ENCODE measurements around the gene GDPD5.

DNA sequence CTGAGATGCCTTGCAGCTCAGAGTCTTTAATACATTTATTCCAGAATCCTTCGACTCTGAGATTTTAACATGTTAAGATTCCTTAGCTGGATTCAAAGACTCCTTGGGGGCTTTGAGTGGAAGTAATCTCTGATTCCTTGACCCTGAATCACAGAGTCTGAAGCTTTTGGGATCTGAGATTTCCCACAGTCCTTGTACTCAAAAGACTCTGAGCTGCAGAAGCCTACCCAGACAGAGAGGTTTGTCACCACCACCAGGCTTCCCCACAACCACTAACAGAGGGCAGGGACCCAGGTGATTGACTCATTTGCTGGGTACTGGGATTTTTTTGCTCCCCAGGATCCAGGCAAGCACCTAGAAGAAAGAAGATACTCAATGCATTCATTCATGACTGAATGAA is 34.9 kb upstream of the GDPD5 start:
- TF ChIP-seq, protein P1, sequence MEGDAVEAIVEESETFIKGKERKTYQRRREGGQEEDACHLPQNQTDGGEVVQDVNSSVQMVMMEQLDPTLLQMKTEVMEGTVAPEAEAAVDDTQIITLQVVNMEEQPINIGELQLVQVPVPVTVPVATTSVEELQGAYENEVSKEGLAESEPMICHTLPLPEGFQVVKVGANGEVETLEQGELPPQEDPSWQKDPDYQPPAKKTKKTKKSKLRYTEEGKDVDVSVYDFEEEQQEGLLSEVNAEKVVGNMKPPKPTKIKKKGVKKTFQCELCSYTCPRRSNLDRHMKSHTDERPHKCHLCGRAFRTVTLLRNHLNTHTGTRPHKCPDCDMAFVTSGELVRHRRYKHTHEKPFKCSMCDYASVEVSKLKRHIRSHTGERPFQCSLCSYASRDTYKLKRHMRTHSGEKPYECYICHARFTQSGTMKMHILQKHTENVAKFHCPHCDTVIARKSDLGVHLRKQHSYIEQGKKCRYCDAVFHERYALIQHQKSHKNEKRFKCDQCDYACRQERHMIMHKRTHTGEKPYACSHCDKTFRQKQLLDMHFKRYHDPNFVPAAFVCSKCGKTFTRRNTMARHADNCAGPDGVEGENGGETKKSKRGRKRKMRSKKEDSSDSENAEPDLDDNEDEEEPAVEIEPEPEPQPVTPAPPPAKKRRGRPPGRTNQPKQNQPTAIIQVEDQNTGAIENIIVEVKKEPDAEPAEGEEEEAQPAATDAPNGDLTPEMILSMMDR (IDR thresholded peaks at IDR 0.05), result no peak
- TF ChIP-seq POLR2A (IDR thresholded peaks at IDR 0.05), result no peak

All from ovary (tissue), 3 donors.